Esophagus muscularis mucosa (tissue), 4 donors: ENCODE results near the gene PPP1R1B. TPM values are rescaled to one million over a fixed set of nuclear protein-coding genes. Genes with fewer than 3 reads are reported as not detected.

Source experiments
- DNase-seq: peaks from one replicate; pipeline ENCODE4 v3.0.0-alpha.2; 2017; ENCODE audit errors: extremely low spot score
- H3K27ac ChIP-seq, 4 donors: fragments of 200-600 bp; sonication (generic); replicated peaks in 1 of 4; 1 replicate in 3 of 4; 2 replicates in 1 of 4; pipeline ENCODE4 v1.5.1; 2016 to 2019; ENCODE audit warnings: mild to moderate bottlenecking in 1 of 4
- H3K27me3 ChIP-seq, 4 donors: fragments of 200-600 bp; sonication (generic); one replicate each; pipeline versions ENCODE4 v1.5.1 to v1.6.0; 2016 to 2019
- H3K36me3 ChIP-seq, 4 donors: fragments of 200-600 bp; sonication (generic); one replicate each; pipeline ENCODE4 v1.5.1; 2016 to 2019
- H3K4me1 ChIP-seq, 4 donors: fragments of 200-600 bp; sonication (generic); one replicate each; pipeline ENCODE4 v1.5.1; 2016 to 2019
- H3K4me3 ChIP-seq, 4 donors: fragments of 200-600 bp; sonication (generic); 1 replicate in 2 of 4; 2 replicates in 2 of 4; pipeline ENCODE4 v1.5.1; 2016 to 2019; ENCODE audit warnings: mild to moderate bottlenecking in 4 of 4, moderate library complexity in 1 of 4
- H3K9me3 ChIP-seq, 4 donors: fragments of 200-600 bp; sonication (generic); 1 replicate in 3 of 4; 2 replicates in 1 of 4; pipeline ENCODE4 v1.5.1; 2016 to 2019
- EP300 ChIP-seq: sonication (generic); formaldehyde crosslinking; IDR thresholded peaks from one replicate; pipeline ENCODE4 v1.6.1; 2017; ENCODE audit warnings: antibody characterized with exemption
- POLR2A ChIP-seq: fragments of 450-650 bp; IDR thresholded peaks from one replicate; pipeline ENCODE4 v1.6.1; 2017; ENCODE audit warnings: antibody characterized with exemption, moderate library complexity, mild to moderate bottlenecking, low read depth
- POLR2AphosphoS5 ChIP-seq, 2 donors: sonication (generic); formaldehyde crosslinking; IDR thresholded peaks; one replicate each; pipeline ENCODE4 v1.6.1; 2017; ENCODE audit warnings: antibody characterized with exemption in 2 of 2
- WGBS: methylation state at CpG from one replicate; pipeline ENCODE4 v1.1.5; 2018; 5-methylcytosine and 5-hydroxymethylcytosine counted together
- intact Hi-C: fragments of 100-400 bp; cut with DNase I; formaldehyde crosslinking; loops from one replicate; pipeline ENCODE4 v1.15.1; 2023
- total RNA-seq, 4 donors: library from RNA; depleted of rRNA; stranded (reverse); fragments of >200 nt; gene quantifications; one replicate each; pipeline versions ENCODE4 v1.1.0 to v1.2.1, GENCODE V29; 2016
- TF ChIP-seq, protein P1 (sequence below), 3 experiments: fragments of 200-600 bp in 2 of 3; fragments of 450-650 bp in 1 of 3; sonication (generic) in 2 of 3; IDR thresholded peaks; one replicate each; pipeline ENCODE4 v1.5.1; 2017 to 2019; ENCODE audit warnings: antibody characterized with exemption in 3 of 3, mild to moderate bottlenecking in 2 of 3, moderate library complexity in 1 of 3

The PPP1R1B gene
- total RNA-seq, 4 donors from 2014 or later = 4.9 to 14.8 (median 9.8) TPM

DNA sequence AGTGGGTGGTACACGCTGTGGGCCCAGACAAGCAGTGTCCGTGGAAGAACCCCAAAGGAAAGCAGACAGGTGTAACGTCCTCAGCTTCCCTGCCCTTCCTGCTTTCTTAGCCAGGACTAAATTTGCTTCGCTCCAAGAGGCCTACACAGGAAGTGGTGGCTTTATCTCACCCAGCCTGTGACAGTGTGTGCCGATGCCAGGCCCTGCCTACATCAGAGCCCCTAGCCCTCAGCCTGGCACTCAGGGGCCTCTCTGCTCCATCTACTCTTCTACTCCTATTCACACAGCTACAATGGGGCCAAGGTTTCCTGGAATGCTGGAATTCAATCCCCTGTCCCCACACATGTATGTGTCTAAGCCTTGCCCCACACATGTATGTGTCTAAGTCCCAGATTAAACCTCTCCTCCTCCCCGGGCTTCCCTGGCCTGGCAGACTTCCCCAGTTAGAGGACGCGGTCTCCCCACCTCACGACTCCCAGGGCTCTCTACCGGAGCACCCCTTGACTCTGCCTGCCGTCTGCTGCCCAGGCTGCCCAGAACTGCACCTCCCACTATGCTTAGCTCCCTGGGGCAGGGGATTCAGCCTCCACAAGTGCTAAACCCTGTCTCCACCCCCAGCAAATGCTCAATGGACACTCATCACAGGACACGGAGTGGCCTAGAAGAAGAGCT is 52.9 kb downstream of the PPP1R1B start:
- no peak for DNase-seq
- Histone ChIP-seq H3K36me3 (peaks cover 0 to 56% (median 27%) of the 10 kb centered on the region in 4 donors), H3K4me1 (peaks cover 32 to 46% (median 37%) of the 10 kb centered on the region in 4 donors), H3K4me3 (no peak overlapping the region), H3K9me3 (no peaks in the 10 kb centered on the region), H3K27me3 (no peaks in the 10 kb centered on the region), H3K27ac (no peak overlapping the region)
- TF ChIP-seq, protein P1, sequence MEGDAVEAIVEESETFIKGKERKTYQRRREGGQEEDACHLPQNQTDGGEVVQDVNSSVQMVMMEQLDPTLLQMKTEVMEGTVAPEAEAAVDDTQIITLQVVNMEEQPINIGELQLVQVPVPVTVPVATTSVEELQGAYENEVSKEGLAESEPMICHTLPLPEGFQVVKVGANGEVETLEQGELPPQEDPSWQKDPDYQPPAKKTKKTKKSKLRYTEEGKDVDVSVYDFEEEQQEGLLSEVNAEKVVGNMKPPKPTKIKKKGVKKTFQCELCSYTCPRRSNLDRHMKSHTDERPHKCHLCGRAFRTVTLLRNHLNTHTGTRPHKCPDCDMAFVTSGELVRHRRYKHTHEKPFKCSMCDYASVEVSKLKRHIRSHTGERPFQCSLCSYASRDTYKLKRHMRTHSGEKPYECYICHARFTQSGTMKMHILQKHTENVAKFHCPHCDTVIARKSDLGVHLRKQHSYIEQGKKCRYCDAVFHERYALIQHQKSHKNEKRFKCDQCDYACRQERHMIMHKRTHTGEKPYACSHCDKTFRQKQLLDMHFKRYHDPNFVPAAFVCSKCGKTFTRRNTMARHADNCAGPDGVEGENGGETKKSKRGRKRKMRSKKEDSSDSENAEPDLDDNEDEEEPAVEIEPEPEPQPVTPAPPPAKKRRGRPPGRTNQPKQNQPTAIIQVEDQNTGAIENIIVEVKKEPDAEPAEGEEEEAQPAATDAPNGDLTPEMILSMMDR (IDR thresholded peaks at IDR 0.05) = no peak
- TF ChIP-seq EP300 (no peak), POLR2AphosphoS5 (IDR thresholded peaks at IDR 0.05) (no peak), POLR2A (no peak)
- intact Hi-C loops = no loop called here
- WGBS = 83% methylated on average over 10 of the region's 12 CpGs

DNA sequence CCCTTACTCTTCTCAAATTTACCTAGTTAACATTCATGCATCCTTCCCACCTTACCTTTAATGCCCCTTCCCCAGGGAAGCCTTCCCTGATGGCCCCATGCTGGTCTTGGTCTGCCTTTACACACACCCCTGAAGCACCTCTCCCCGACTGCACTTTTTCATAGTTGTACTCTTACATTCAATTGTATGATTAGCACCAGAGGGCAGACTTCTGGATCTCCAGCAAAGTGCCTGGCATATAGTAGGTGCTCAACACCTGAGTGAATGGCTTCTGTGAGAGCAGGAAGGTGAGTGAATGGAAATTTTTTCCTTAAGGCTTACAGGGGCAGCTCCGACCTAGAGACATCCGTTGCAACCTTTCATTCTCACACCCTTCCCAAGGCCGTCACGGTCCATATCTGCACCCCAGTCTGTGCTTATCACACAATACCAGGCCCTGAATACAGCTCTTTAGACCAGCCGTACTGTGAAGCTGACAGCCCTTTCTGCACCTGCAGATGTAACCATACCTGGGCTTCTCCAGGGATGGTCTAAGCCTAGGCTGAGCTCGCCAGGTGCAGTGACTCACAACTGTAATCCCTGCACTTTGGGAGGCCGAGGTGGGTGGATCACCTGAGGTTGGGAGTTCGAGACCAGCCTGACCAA is 56.7 kb downstream of the PPP1R1B start:
- no peaks in the 10 kb centered on the region for H3K27me3 ChIP-seq
- TF ChIP-seq EP300 = no peak
- TF ChIP-seq, protein P1 (IDR thresholded peaks at IDR 0.05) = no peak
- TF ChIP-seq POLR2AphosphoS5 (IDR thresholded peaks at IDR 0.05) = no peak
- TF ChIP-seq POLR2A = no peak
- 94% methylated on average over 9 of the region's 9 CpGs for WGBS
- peaks cover 9 to 17% (median 15%) of the 10 kb centered on the region in 4 donors for H3K4me1 ChIP-seq
- intact Hi-C loops = no loop called here
- H3K36me3 ChIP-seq = peaks cover 0 to 62% (median 34%) of the 10 kb centered on the region in 4 donors
- H3K4me3 ChIP-seq = no peak overlapping the region
- H3K27ac ChIP-seq = no peak overlapping the region
- H3K9me3 ChIP-seq = no peaks in the 10 kb centered on the region
- DNase-seq = no peak

DNA sequence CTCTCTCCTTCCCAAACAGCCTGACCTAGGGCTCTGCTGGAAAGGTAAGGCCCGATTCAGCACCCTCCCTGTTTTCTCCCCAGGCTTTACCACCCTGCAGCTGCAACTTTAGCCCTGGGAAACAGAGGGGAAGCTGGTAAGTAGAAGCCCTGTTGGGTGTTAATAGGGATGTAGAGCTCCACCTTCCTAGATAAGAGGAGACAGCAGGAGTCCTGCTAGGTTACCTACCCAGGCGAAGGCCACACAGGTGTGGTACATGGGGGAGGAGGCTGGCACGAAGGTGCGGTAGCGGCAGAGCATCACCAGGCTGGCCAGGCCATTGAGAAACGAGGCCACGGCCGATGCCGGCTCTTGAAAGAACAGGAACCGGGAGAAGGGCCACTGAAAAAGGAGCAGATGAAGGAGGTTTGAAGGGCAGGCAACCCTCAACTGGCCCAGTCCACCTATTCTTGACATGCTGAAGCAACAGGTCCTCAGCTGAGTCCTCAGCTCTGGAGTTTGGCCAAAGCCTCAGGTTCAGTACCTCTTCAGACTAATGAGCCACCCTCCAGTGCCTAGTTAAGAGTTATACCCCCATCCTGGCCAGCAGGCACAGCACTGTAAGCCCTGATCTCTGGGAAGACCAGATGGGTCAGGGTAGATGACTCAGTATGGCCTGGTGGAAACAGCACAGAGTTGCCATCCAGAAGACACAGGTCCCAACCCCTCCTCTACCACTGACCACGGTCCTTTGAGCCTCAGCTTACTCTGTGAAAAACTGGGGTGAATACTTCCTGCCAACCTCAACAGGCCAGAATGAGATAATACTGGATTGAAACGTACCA is 57.8 kb downstream of the PPP1R1B start:
- no peak for DNase-seq
- no peaks in the 10 kb centered on the region for H3K9me3 ChIP-seq
- WGBS = 93% methylated on average over 12 of the region's 12 CpGs
- intact Hi-C loops = loop anchor here (5.0 kb wide), 1 partner anchor 43 kb away; no protein-coding TSS in a partner anchor
- H3K36me3 ChIP-seq = peaks cover 0 to 53% (median 34%) of the 10 kb centered on the region in 4 donors
- H3K27me3 ChIP-seq = no peaks in the 10 kb centered on the region
- peaks cover 15 to 22% (median 18%) of the 10 kb centered on the region in 4 donors for H3K4me1 ChIP-seq
- no peak overlapping the region for H3K27ac ChIP-seq
- no peak overlapping the region for H3K4me3 ChIP-seq
- no peak for TF ChIP-seq POLR2AphosphoS5 (IDR thresholded peaks at IDR 0.05)
- no peak for TF ChIP-seq EP300
- no peak for TF ChIP-seq POLR2A
- TF ChIP-seq, protein P1 (IDR thresholded peaks at IDR 0.05) = no peak

Other genes starting within 250 kb of the PPP1R1B start
- gene FBXL20, start 225.3 kb upstream of the PPP1R1B start, total RNA-seq = 10 to 100 TPM; 13.1 to 19.6 (median 17.2) TPM
- 10 to 100 TPM; 19.5 to 33.9 (median 27.2) TPM for gene MED1, start 175.7 kb upstream of the PPP1R1B start, total RNA-seq
- gene CDK12, start 165.5 kb upstream of the PPP1R1B start, total RNA-seq = 10 to 100 TPM; 28.2 to 35.2 (median 30.4) TPM
- not detected for gene NEUROD2, start 19.0 kb upstream of the PPP1R1B start, total RNA-seq
- 10 to 100 TPM; 27.5 to 47.3 (median 38.6) TPM for gene STARD3, start 10.2 kb downstream of the PPP1R1B start, total RNA-seq
- 1 to 10 TPM in 3 of 4 donors, under 1 TPM in 1; 0.99 to 2.1 (median 1.3) TPM for gene TCAP, start 38.4 kb downstream of the PPP1R1B start, total RNA-seq
- gene PNMT, start 41.5 kb downstream of the PPP1R1B start, total RNA-seq = 10 to 100 TPM in 3 of 4 donors, 1 to 10 TPM in 1; 9.4 to 14.3 (median 10.6) TPM
- gene PGAP3, start 61.1 kb downstream of the PPP1R1B start, total RNA-seq = 1 to 10 TPM; 6.2 to 9.4 (median 8.5) TPM
- 10 to 100 TPM; 36.8 to 67.7 (median 57.7) TPM for gene ERBB2, start 73.1 kb downstream of the PPP1R1B start, total RNA-seq
- gene MIEN1, start 103.6 kb downstream of the PPP1R1B start, total RNA-seq = 10 to 100 TPM; 47.0 to 57.3 (median 52.7) TPM
- gene GRB7, start 111.0 kb downstream of the PPP1R1B start, total RNA-seq = under 1 TPM; 0.23 to 0.83 (median 0.55) TPM
- gene IKZF3, start 237.4 kb downstream of the PPP1R1B start, total RNA-seq = 1 to 10 TPM in 2 of 4 donors, under 1 TPM in 2; 0.83 to 3.8 (median 1.3) TPM
- gene ZPBP2, start 241.2 kb downstream of the PPP1R1B start, total RNA-seq = not detected